HG02852 (cell line): Measurements from ENCODE around the gene OSTF1.

Experiments
- ATAC-seq: cut with Tn5 transposase; IDR thresholded peaks from one replicate; pipeline ENCODE4 v1.9.1; 2021; ENCODE audit warnings: mild to moderate bottlenecking, moderate library complexity; ENCODE audit not compliant: unreplicated experiment

OSTF1 gene

GRCh38 chr9:75084081-75084672 is 4.1 kb upstream of the OSTF1 start:
- ATAC-seq: no peak

GRCh38 chr9:75085640-75086039 is 2.7 kb upstream of the OSTF1 start:
- ATAC-seq: no peak

- no peak for ATAC-seq
Observed at GRCh38 chr9:75086541-75087288, 1.6 kb upstream of the OSTF1 start.

- peak; percentile 24 for ATAC-seq
Observed at GRCh38 chr9:75087289-75087823, 958 bp upstream of the OSTF1 start.

GRCh38 chr9:75088646-75089372 is 495 bp downstream of the OSTF1 start:
- peak; percentile 31 for ATAC-seq

GRCh38 chr9:75089373-75089766 is 1.1 kb downstream of the OSTF1 start:
- ATAC-seq: no peak

- ATAC-seq: no peak
Observed at GRCh38 chr9:75090579-75090978, 2.3 kb downstream of the OSTF1 start.

GRCh38 chr9:75092766-75093165 is 4.5 kb downstream of the OSTF1 start:
- ATAC-seq: no peak

GRCh38 chr9:75096796-75097195 is 8.5 kb downstream of the OSTF1 start:
- ATAC-seq: no peak

GRCh38 chr9:75101004-75101588 is 12.8 kb downstream of the OSTF1 start:
- no peak for ATAC-seq

- no peak for ATAC-seq
Observed at GRCh38 chr9:75102177-75102790, 14.0 kb downstream of the OSTF1 start.

- no peak for ATAC-seq
Observed at GRCh38 chr9:75104607-75105006, 16.3 kb downstream of the OSTF1 start.

- no peak for ATAC-seq
Observed at GRCh38 chr9:75105019-75105540, 16.8 kb downstream of the OSTF1 start.

GRCh38 chr9:75105841-75106240 is 17.5 kb downstream of the OSTF1 start:
- no peak for ATAC-seq

- no peak for ATAC-seq
Observed at GRCh38 chr9:75106857-75107256, 18.5 kb downstream of the OSTF1 start.

GRCh38 chr9:75108571-75108970 is 20.3 kb downstream of the OSTF1 start:
- no peak for ATAC-seq

- ATAC-seq: no peak
Observed at GRCh38 chr9:75109210-75109839, 21.0 kb downstream of the OSTF1 start.

GRCh38 chr9:75111019-75111622 is 22.8 kb downstream of the OSTF1 start:
- ATAC-seq: no peak

GRCh38 chr9:75112789-75113188 is 24.5 kb downstream of the OSTF1 start:
- ATAC-seq: no peak

- no peak for ATAC-seq
Observed at GRCh38 chr9:75116306-75116705, 28.0 kb downstream of the OSTF1 start.
